HG03103 (cell line): ENCODE results near the gene MAGEA3.
"Not testable (repeated sequence)": the region's sequence is repeated elsewhere in the genome, so short reads cannot be mapped to it uniquely, and the experiment has no call there.

Experiments
- ATAC-seq: cut with Tn5 transposase; IDR thresholded peaks from one replicate; pipeline ENCODE4 v1.9.1; 2021; ENCODE audit warnings: low read depth; ENCODE audit not compliant: unreplicated experiment

Gene MAGEA3

DNA sequence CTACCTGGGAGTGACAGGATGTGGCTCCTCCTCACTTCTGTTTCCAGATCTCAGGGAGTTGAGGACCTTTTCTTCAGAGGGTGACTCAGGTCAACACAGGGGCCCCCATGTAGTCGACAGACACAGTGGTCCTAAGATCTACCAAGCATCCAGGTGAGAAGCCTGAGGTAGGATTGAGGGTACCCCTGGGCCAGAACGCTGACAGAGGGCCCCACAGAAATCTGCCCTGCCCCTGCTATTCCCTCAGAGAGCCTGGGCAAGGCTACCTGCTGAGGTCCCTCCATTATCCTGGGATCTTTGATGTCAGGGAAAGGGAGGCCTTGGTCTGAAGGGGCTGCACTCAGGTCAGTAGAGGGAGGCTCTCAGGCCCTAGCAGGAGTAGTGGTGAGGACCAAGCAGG, 36.5 kb downstream of the MAGEA3 start:
- no peak for ATAC-seq

DNA sequence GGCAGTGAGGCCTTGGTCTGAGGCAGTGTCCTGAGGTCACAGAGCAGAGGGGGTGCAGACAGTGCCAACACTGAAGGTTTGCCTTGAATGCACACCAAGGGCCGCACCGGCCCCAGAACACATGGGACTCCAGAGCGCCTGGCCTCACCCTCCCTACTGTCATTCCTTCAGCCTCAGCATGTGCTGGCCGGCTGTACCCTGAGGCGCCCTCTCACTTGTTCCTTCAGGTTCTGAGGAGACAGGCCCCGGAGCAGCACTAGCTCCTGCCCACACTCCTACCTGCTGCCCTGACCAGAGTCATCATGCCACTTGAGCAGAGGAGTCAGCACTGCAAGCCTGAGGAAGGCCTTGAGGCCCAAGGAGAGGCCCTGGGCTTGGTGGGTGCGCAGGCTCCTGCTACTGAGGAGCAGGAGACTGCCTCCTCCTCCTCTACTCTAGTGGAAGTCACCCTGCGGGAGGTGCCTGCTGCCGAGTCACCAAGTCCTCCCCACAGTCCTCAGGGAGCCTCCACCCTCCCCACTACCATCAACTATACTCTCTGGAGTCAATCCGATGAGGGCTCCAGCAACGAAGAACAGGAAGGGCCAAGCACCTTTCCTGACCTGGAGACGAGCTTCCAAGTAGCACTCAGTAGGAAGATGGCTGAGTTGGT, 37.4 kb downstream of the MAGEA3 start:
- no peak for ATAC-seq

DNA sequence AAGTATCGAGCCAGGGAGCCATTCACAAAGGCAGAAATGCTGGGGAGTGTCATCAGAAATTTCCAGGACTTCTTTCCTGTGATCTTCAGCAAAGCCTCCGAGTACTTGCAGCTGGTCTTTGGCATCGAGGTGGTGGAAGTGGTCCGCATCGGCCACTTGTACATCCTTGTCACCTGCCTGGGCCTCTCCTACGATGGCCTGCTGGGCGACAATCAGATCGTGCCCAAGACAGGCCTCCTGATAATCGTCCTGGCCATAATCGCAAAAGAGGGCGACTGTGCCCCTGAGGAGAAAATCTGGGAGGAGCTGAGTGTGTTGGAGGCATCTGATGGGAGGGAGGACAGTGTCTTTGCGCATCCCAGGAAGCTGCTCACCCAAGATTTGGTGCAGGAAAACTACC, 37.9 kb downstream of the MAGEA3 start:
- not testable (repeated sequence) for ATAC-seq

GRCh38 chrX:152738560-152738959, 40.0 kb downstream of the MAGEA3 start:
- no peak for ATAC-seq
